MM.1S (cell line): ENCODE measurements around the gene ZBTB2.

Source experiments
- CTCF ChIP-seq: fragments of 300-600 bp; sonication (generic); IDR thresholded peaks from 2 replicates; pipeline ENCODE4 v1.5.1; 2016; ENCODE audit warnings: antibody characterized with exemption, low read length, mixed read lengths
- EZH2phosphoT487 ChIP-seq: fragments of 300-600 bp; sonication (generic); IDR thresholded peaks from 2 replicates; pipeline ENCODE4 v1.6.1; 2018; ENCODE audit warnings: antibody characterized with exemption, low read length

DNA sequence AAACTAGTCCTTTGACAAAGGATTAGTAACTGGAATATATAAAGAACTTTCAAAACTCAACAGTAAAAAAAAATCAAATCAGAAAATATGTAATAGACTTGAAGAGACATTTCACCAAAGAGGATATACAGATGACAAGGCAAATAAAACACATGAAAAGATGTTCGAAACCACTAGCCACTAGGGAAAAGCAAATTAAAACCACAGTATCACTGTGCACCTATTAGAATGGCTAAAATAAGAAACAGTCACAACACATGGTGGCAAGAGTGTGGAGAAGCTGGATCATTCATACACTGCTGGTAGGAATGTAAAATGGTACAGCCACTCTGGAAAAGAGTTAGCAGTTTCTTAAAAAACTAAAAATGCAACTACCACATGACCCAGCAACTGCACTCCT lies 14.9 kb downstream of the ZBTB2 start:
- TF ChIP-seq CTCF (no peak), EZH2phosphoT487 (no peak)
